Measurements from ENCODE around the gene IPCEF1. TPM values are rescaled to one million over a fixed set of nuclear protein-coding genes. Genes with fewer than 3 reads are reported as not detected.

Gene IPCEF1
- total and polyA plus RNA-seq, 3 donors from 2014 or later, result 3.6 to 4.8 (median 4.2) TPM

DNA sequence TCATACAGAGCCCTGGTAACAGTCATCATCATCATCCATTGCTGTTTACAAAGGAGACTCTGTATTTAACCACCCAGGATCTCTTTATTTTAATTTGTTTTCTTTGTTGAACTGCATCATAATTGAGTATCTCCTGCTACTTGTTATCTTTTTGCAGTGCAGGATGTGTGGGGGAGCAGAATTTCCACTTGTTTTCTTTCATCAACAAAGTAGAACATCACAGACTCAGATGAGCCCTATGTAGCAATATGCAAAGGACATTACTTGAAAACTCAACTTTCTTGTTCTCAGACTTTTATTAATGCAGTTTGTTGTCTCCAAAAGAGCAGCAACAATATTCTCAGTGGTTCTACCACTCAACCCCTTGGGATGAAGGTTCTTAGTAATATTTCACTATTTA lies 38.7 kb upstream of the IPCEF1 start:
- DNase-seq, result no peak
- intact Hi-C loops (cut with DNase I; ENCODE audit: low total_unique reads), result no loop called here

DNA sequence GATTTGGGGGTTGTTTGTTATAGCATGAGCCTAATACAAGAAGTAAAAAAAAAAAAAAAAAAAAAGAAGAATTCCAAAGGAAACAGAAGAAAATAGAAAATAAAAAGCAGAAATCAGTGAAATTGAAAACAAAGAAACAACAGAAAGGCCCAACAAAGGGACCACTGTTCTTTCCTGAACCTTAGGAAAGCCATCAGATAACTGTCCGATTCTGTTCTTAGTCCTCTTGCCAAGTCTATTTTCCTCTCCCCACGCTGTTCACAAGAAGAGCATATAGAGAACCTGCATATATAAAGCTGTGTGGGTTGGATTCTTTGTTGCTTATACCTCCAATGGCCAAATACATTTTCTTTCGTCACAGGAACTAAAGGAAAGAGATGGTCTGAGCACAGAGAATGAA lies 38.0 kb upstream of the IPCEF1 start:
- no peaks in the 10 kb centered on the region for H3K27me3 ChIP-seq
- H3K9me3 ChIP-seq, result no peaks in the 10 kb centered on the region
- 56 to 67% methylated on average over 3 of the region's 3 CpGs for WGBS, 2 donors
- intact Hi-C loops (cut with DNase I; ENCODE audit: low total_unique reads), result no loop called here
- H3K4me1 ChIP-seq, result peaks cover 5% of the 10 kb centered on the region
- H3K36me3 ChIP-seq (ENCODE audit: low read depth, missing control alignments), result no peaks in the 10 kb centered on the region
- TF ChIP-seq POLR2A (IDR thresholded peaks at IDR 0.05), result no peak
- TF ChIP-seq, protein P1, sequence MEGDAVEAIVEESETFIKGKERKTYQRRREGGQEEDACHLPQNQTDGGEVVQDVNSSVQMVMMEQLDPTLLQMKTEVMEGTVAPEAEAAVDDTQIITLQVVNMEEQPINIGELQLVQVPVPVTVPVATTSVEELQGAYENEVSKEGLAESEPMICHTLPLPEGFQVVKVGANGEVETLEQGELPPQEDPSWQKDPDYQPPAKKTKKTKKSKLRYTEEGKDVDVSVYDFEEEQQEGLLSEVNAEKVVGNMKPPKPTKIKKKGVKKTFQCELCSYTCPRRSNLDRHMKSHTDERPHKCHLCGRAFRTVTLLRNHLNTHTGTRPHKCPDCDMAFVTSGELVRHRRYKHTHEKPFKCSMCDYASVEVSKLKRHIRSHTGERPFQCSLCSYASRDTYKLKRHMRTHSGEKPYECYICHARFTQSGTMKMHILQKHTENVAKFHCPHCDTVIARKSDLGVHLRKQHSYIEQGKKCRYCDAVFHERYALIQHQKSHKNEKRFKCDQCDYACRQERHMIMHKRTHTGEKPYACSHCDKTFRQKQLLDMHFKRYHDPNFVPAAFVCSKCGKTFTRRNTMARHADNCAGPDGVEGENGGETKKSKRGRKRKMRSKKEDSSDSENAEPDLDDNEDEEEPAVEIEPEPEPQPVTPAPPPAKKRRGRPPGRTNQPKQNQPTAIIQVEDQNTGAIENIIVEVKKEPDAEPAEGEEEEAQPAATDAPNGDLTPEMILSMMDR (IDR thresholded peaks at IDR 0.05), result no peak
- peak overlapping the region; percentile 45 to 62 for H3K27ac ChIP-seq
- H3K4me3 ChIP-seq, result no peak overlapping the region
- no peak for DNase-seq

More for the DNA sequence above, 38.7 kb upstream of the IPCEF1 start:
- Histone ChIP-seq H3K36me3 (ENCODE audit: low read depth, missing control alignments) (no peaks in the 10 kb centered on the region), H3K9me3 (no peaks in the 10 kb centered on the region), H3K4me3 (no peak overlapping the region), H3K4me1 (peaks cover 5% of the 10 kb centered on the region), H3K27ac (peak overlapping the region; percentile 45 to 62), H3K27me3 (no peaks in the 10 kb centered on the region)
- TF ChIP-seq, protein P1 (IDR thresholded peaks at IDR 0.05), result no peak
- no peak for TF ChIP-seq POLR2A (IDR thresholded peaks at IDR 0.05)

DNA sequence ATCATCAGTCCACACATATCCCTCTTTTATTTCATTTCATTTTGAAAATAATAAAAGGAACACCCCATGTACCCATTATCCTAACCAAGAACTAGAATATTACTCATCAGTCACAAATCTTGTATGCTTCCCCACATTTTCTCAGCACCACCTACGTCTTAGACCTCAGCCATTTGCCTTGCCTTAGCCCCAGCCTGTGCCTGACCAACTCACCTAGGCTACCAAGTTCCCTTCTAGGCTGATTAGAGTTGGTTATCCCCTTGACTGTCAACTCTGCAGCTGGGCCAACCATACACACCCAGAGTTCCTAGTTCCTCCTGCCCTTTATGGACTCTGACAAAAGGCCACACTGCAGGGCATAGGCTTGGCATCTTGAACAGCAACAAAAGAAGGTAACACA lies 33.4 kb upstream of the IPCEF1 start:
- Histone ChIP-seq H3K9me3 (no peaks in the 10 kb centered on the region), H3K4me3 (no peak overlapping the region), H3K27me3 (no peaks in the 10 kb centered on the region), H3K27ac (no peak overlapping the region), H3K36me3 (ENCODE audit: low read depth, missing control alignments) (no peaks in the 10 kb centered on the region), H3K4me1 (no peaks in the 10 kb centered on the region)
- 95 to 96% methylated on average over 1 of the region's 1 CpG for WGBS, 2 donors
- TF ChIP-seq, protein P1 (IDR thresholded peaks at IDR 0.05), result no peak
- no peak for TF ChIP-seq POLR2A (IDR thresholded peaks at IDR 0.05)
- DNase-seq, result no peak
- intact Hi-C loops (cut with DNase I; ENCODE audit: low total_unique reads), result no loop called here

- no peak overlapping the region for H3K27ac ChIP-seq
- H3K4me1 ChIP-seq, result no peaks in the 10 kb centered on the region
- H3K27me3 ChIP-seq, result no peaks in the 10 kb centered on the region
- no peak for TF ChIP-seq POLR2A (IDR thresholded peaks at IDR 0.05)
- TF ChIP-seq, protein P1 (IDR thresholded peaks at IDR 0.05), result no peak
- no peaks in the 10 kb centered on the region for H3K9me3 ChIP-seq
- 92 to 94% methylated on average over 3 of the region's 3 CpGs for WGBS, 2 donors
- H3K36me3 ChIP-seq (ENCODE audit: low read depth, missing control alignments), result no peaks in the 10 kb centered on the region
- DNase-seq, result no peak
- intact Hi-C loops (cut with DNase I; ENCODE audit: low total_unique reads), result no loop called here
- H3K4me3 ChIP-seq, result no peak overlapping the region
Measured at GRCh38 chr6:154388803-154389202, 32.2 kb upstream of the IPCEF1 start.

DNA sequence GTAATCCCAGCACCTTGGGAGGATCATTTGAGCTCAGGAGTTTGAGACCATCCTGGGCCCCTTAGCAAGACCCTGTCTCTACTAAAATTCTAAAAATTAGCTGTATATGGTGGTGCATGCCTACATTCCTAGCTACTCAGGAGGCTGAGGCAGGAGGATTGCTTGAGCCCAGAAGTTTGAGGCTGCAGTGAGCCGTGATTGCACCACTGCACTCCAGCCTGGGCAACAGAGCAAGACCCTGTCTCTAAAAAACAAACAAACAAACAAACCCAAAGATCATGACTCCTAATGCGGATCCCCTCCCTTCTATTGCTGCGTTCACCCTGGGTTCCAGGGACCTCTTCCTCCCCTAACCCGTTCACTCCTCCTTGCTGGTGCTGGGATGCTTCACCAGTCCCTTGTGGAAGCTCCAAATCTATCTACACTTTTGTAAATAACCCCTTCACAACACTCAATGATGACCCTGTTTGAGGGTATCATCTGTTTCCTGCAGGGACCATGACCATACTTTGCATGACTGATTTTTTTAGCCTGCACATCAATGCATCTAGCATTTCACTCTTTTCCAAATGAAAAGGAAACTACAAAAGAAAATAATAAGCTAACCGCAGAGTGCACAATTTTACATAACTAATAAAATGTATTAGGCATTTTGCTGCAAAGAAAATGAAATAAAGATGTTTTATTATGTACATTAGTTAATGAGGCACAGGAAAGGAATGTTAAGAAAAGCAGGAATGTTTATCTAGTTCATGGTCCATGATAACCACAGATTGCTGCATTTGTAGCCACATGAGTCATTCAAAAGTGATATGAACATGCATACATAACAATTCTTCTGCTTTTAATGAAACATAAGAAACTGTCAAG lies 30.5 kb upstream of the IPCEF1 start:
- Histone ChIP-seq H3K4me1 (no peaks in the 10 kb centered on the region), H3K4me3 (no peak overlapping the region), H3K27me3 (no peaks in the 10 kb centered on the region), H3K9me3 (no peaks in the 10 kb centered on the region), H3K27ac (no peak overlapping the region), H3K36me3 (ENCODE audit: low read depth, missing control alignments) (no peaks in the 10 kb centered on the region)
- TF ChIP-seq POLR2A (IDR thresholded peaks at IDR 0.05), result no peak
- TF ChIP-seq, protein P1 (IDR thresholded peaks at IDR 0.05), result no peak
- no peak for DNase-seq
- intact Hi-C loops (cut with DNase I; ENCODE audit: low total_unique reads), result no loop called here
- WGBS, 2 donors, result 87 to 91% methylated on average over 5 of the region's 5 CpGs

All from testis (tissue), 3 donors.